HG03060 (cell line): ENCODE data around the gene SARM1.

Source experiments
- ATAC-seq: cut with Tn5 transposase; IDR thresholded peaks from one replicate; pipeline ENCODE4 v1.9.1; 2021; ENCODE audit warnings: low read depth, moderate number of reproducible peaks; ENCODE audit not compliant: unreplicated experiment

SARM1 gene

GRCh38 chr17:28367641-28368305 lies 3.7 kb upstream of the SARM1 start:
- no peak for ATAC-seq

DNA sequence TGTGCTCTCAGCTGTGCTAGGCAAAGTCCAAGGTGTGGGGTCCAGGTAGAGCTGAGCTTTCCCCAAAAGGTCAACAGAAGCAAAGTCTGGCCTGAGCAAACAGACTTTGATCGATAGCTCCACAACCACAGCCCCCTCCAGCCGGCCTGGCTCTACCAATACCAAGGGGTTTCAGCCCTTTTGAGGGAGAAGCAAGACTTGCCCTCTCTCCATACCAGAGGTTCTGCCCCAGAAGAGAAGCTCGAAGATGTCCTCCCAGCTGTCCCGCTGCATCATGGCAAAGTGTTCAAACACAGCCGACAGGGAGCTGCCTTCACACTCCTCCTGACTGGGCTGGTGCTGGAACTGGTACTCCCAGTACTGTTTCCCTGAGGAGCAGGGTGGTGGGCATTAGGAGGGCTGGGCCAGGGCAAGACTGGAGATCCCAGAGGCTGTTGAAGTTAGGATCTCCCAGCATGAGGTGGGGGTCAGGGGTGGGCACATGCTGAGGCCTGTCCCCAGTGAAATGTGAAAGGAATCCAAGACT lies 3.1 kb upstream of the SARM1 start:
- ATAC-seq, result no peak

GRCh38 chr17:28368915-28369683 lies 2.4 kb upstream of the SARM1 start:
- no peak for ATAC-seq

DNA sequence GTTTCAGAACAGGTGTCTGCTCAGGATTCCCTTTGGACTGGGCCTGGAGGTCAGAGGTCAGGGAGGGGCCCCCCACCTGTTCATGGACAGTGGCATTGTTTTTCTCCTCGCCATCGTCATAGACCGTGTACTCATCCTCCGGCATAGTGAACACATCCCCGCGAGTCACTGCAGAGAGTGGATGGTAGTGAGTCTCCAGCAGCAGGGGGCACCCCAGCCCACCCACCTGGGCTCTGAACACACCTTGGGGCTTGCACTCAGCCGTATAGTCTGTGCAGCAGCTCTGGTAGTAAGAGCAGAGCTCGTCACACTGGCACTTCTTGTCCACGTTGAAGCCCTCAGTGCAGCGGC lies 1.8 kb upstream of the SARM1 start:
- no peak for ATAC-seq

DNA sequence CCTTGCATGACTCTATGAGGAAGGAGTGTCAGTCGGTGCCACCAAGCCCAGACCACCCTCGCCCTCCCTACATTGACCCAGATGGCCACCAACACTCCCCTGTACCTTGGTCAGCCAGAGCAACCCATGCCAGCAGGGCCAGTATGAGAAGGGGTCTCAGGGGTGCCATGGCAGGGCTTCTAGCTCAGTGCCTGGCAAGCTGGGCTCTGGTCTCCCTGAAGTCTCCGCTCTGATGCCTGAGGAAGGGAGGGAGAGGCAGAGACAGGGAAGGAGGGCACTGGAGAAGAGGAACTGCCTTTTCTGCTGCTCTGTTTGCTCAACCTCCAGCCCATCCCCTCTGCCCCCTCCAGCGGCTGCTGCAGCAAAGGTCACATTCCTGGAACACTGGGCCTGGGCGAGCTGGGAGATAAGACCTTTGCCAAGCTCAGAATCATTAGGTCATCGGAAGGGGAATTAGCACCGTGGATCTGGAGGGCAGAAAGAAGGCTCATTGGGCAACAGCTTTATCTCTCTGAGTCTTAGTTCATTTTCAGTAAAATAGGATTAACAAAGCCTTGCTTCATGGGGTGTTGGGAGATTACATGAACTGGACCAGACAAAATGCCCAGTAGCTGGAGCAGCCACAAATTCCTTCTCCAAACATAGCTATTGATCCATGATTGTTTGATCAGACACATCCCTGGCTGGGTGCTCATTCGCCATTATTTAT lies 1.3 kb upstream of the SARM1 start, which contains the start of gene VTN:
Gene VTN, minus strand, starts transcription at position 273 of the 709 bp plus-strand sequence. Its CDS starts 104 bp downstream, at position 169.
- no peak for ATAC-seq

GRCh38 chr17:28370744-28371103 lies 770 bp upstream of the SARM1 start:
- ATAC-seq, result no peak

GRCh38 chr17:28372203-28372944 lies 880 bp downstream of the SARM1 start:
- no peak for ATAC-seq

DNA sequence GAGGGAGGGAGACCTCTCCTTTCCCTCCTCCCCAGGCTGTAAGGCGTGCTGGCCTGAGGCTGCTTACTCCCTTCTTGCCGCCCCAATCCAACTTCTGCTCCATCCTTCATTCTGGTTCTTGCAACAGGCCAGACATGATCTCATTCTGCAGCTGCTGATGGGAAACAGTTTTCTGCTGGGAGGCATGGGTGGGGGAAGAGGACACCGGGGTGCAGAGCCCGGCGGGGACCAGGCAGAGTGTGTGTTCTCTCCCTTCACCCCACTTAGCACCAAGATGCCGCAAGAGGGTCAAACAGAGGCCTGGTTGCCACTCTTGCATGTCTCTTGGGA lies 1.4 kb downstream of the SARM1 start:
- no peak for ATAC-seq

DNA sequence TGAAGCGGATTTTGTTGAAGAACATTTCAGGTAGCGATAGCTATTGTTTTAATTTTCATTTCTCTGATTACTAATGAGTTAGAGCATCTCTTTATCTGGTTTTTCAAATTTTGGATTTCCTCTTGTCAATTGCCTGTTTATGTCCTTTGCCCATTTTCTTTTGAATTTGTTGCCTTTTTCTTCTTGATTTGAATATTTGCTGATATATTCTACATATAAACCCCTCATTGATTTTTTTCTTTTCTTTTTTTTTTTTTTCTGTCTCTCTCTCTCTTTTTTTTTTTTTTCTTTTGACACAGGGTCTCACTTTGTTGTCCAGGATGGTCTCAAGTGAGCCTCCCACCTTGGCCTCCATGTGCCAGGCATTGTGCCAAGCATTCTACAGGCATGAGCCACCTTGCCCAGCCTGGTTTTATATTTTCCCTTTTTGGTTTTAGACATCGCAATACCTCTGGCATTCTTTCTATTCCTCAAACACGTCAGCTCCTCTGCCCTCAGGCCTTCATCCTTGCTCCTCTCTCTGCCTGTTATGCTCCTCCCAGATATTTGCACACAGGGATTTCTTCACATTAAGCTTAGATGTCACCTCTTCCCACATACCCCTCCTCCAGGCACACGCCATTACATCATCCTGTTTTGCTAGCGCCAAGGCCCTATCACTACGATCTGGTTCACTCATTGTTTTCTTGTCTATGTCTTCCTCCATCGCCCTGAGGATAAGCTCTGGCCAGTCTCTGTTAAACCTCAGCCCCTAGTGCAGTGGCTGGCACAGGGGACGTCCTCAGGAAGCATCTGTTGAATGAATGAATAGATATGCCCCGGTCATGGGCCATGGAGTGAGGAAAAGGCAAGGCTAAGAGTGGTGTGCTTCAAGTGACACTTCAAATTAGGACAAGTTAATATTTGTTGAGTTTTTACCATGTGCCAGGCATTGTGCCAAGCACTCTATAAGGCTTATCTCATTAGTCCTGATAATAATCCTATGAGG lies 8.6 kb downstream of the SARM1 start:
- ATAC-seq, result no peak

- ATAC-seq, result no peak
Observed at GRCh38 chr17:28381141-28381825, 9.8 kb downstream of the SARM1 start.

DNA sequence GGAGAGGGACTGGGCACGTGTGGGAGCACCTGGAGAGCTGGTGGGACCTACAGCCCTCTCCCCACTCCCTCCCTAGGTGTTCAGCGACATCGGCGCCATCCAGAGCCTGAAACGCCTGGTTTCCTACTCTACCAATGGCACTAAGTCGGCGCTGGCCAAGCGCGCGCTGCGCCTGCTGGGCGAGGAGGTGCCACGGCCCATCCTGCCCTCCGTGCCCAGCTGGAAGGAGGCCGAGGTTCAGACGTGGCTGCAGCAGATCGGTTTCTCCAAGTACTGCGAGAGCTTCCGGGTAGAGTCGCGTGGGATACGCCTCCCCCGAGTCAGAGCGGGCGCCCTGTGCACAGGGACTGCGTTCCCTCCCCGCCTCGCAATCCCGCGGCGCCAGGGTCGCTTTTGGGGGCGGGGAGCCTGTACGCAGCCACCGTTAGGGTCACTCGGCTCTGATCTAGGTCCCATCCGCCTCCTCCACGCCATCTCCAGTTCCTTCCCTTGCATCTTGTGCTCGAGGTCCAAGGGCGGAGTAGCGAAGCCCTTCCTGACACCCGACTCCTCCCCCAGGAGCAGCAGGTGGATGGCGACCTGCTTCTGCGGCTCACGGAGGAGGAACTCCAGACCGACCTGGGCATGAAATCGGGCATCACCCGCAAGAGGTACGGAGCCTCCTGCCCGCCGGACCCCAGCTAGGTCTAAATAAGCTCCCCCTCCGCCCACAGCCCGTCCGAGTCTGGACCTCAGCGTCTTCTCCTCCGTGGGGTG lies 13.0 kb downstream of the SARM1 start:
- ATAC-seq, result no peak

DNA sequence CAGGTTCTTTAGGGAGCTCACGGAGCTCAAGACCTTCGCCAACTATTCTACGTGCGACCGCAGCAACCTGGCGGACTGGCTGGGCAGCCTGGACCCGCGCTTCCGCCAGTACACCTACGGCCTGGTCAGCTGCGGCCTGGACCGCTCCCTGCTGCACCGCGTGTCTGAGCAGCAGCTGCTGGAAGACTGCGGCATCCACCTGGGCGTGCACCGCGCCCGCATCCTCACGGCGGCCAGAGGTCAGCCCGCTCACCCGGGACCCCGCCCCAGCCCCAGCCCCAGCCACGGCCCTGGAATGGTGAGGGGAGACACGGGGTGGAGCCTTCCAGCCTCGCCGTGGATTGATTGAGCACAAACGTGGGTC lies 13.5 kb downstream of the SARM1 start:
- ATAC-seq, result no peak

DNA sequence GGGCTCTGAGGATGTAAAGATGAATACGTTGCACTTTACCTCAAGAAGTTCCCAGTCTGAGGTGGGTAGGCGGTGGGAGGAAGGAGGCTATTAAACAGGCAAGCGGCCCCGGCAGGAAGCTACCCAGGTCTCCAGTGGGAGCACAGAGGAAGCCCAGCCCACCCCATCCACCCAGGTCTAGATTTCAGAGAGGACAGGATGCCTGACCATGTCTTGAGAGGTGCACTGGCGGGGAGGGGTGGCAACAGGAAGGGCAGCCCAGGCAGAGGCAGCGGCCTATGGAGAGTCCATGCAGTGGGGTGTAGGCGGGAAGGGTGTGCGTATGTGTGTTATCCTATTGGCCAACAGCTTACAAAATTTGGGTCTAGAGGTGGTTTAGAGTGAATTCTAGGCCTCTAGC lies 13.9 kb downstream of the SARM1 start:
- ATAC-seq, result no peak

DNA sequence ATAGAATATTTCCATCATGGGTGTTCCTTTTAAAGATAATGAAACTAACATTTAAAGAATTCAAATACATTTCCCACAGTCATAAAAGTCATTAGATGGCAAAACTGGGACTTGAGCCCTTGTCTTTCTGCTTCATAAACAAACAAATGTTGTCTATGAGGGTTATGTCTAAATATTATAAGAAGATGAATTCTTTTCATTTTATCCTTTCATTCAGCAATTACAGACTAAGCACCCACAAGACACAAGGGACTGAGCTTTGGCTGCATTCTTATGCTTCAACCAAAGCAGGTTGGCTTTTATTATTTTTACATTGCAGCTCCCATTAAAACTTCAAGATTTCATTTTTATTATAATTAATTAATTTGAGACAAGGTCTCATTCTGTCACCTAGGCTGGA lies 14.9 kb downstream of the SARM1 start:
- ATAC-seq, result no peak

GRCh38 chr17:28388106-28388505 lies 16.6 kb downstream of the SARM1 start:
- ATAC-seq, result no peak

GRCh38 chr17:28390141-28390540 lies 18.6 kb downstream of the SARM1 start:
- no peak for ATAC-seq

DNA sequence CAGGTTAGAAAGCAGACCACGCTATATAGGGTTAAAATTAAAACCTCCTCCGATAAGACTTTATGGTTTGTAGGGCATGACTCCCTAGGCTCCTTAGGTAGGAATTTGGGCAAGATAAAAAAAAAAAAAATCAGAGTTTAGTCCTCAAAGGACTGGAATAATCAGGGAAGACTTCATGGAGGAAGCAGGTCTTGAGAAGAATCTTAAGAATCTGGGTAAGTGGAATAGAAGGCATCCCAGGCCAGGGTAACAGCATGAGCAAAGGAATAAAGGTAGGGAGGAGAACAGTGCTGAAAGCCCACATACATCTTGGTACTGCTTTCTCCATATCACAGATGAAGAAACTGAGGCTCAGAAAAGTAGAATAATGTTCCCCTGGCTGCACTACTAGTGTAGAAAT lies 19.1 kb downstream of the SARM1 start:
- no peak for ATAC-seq

- ATAC-seq, result no peak
Observed at GRCh38 chr17:28390984-28391383, 19.5 kb downstream of the SARM1 start.

DNA sequence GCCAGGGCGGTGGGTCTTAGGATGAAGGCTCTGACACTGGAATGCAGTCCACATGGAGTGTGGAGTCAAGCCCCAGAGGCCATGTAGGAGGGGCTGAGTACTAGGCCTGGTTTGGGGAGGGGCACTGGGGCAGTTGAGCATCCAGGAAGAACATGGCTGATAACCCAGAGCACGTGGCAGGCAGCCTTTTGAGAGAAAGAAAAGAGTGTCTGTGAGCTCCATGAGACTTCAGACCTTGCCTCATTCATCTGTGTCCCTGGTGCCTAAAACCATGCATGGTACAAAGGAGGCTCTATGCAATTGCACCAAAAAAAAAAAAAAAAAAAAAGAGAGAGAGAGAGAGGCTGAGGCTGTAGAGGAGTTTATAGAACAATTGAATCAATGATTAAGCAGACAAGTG lies 19.9 kb downstream of the SARM1 start:
- ATAC-seq, result no peak
